Stomach (tissue), 9 donors: Measurements from ENCODE around the gene SYT14. TPM values are rescaled to one million over a fixed set of nuclear protein-coding genes. Genes with fewer than 3 reads are reported as not detected.

Experiments
- DNase-seq, 2 donors: peaks; one replicate each; pipeline versions ENCODE4 v3.0.0 to v3.0.0-alpha.2; 2013 to 2019
- H3K27ac ChIP-seq, 5 donors: fragments of 200-600 bp in 4 of 5; sonication (generic) in 4 of 5; one replicate each; pipeline ENCODE4 v1.5.1; 2013 to 2019; ENCODE audit warnings: mild to moderate bottlenecking in 1 of 5, moderate library complexity in 1 of 5
- H3K27me3 ChIP-seq, 3 donors: fragments of 200-600 bp; sonication (generic); one replicate each; pipeline ENCODE4 v1.5.1; 2017 to 2019; ENCODE audit warnings: mixed run types in 1 of 3
- H3K36me3 ChIP-seq, 4 donors: fragments of 200-600 bp; sonication (generic); 1 replicate in 3 of 4; 2 replicates in 1 of 4; pipeline ENCODE4 v1.5.1; 2016 to 2019
- H3K4me1 ChIP-seq, 4 donors: fragments of 200-600 bp; sonication (generic); one replicate each; pipeline ENCODE4 v1.5.1; 2016 to 2019
- H3K4me3 ChIP-seq, 4 donors: fragments of 200-600 bp; sonication (generic) in 3 of 4; one replicate each; pipeline ENCODE4 v1.5.1; 2016 to 2019; ENCODE audit warnings: mild to moderate bottlenecking in 1 of 4
- H3K9me3 ChIP-seq, 4 donors: fragments of 200-600 bp; sonication (generic); one replicate each; pipeline ENCODE4 v1.5.1; 2016 to 2019
- CTCF ChIP-seq, 7 experiments: fragments of 450-650 bp in 4 of 7; fragments of 200-600 bp in 3 of 7; sonication (generic) in 3 of 7; IDR thresholded peaks; one replicate each; pipeline ENCODE4 v1.5.1; 2016 to 2019; ENCODE audit warnings: antibody characterized with exemption in 7 of 7, control low read depth in 2 of 7, mild to moderate bottlenecking in 1 of 7
- EP300 ChIP-seq: sonication (generic); formaldehyde crosslinking; IDR thresholded peaks from one replicate; pipeline ENCODE4 v1.6.1; 2017; ENCODE audit warnings: antibody characterized with exemption
- POLR2A ChIP-seq, 4 donors: fragments of 450-650 bp; IDR thresholded peaks; one replicate each; pipeline ENCODE4 v1.6.1; 2016; ENCODE audit warnings: antibody characterized with exemption in 4 of 4, control low read depth in 2 of 4, mild to moderate bottlenecking in 1 of 4, moderate library complexity in 1 of 4
- POLR2AphosphoS5 ChIP-seq, 3 donors: sonication (generic); formaldehyde crosslinking; IDR thresholded peaks; one replicate each; pipeline ENCODE4 v1.6.1; 2016; ENCODE audit warnings: antibody characterized with exemption in 3 of 3
- WGBS, 5 donors: extraction: QIAGEN DNeasy Blood & Tissue Kit in 3 of 5; methylation state at CpG; one replicate each; pipeline versions ENCODE4 v1.1.5 to v1.1.7; 2013 to 2018; 5-methylcytosine and 5-hydroxymethylcytosine counted together
- intact Hi-C: fragments of 100-400 bp; cut with DNase I; formaldehyde crosslinking; loops from one replicate; pipeline ENCODE4 v1.15.1; 2023; ENCODE audit warnings: low total_unique reads
- polyA plus RNA-seq, 3 donors: library from polyadenylated mRNA; stranded (reverse); fragments of 200-250 nt; gene quantifications; one replicate each; pipeline ENCODE4 v1.2.3, GENCODE V29; 2013
- total RNA-seq, 5 donors: library from RNA; depleted of rRNA; stranded (reverse); fragments of >200 nt; gene quantifications; one replicate each; pipeline versions ENCODE4 v1.1.0 to v1.2.3, GENCODE V29; 2014 to 2016
- donor health status: healthy with polysubstance abuse.
- donor health status: Bipolar disorder and iron deficiency.
- donor health status: healthy.

Gene SYT14
- total and polyA plus RNA-seq, 8 donors = 0.03 to 1.1 (median 0.10) TPM; not detected in 4

- H3K9me3 ChIP-seq = no peaks in the 10 kb centered on the region
- no peaks in the 10 kb centered on the region for H3K4me1 ChIP-seq
- WGBS, 5 donors = 47 to 73% (median 61%) methylated on average over 2 of the region's 2 CpGs
- DNase-seq = no peak
- intact Hi-C loops = no loop called here
- H3K4me3 ChIP-seq = no peak overlapping the region
- TF ChIP-seq POLR2AphosphoS5 (IDR thresholded peaks at IDR 0.05) (no peak), EP300 (no peak), POLR2A (IDR thresholded peaks at IDR 0.05) (no peak), CTCF (IDR thresholded peaks at IDR 0.05) (no peak)
- peaks cover 0 to 12% (median 0%) of the 10 kb centered on the region in 3 donors for H3K27me3 ChIP-seq
- no peaks in the 10 kb centered on the region for H3K36me3 ChIP-seq
- H3K27ac ChIP-seq = no peak overlapping the region
Observed at GRCh38 chr1:210124736-210125135, 186.7 kb downstream of the SYT14 start.

GRCh38 chr1:210125143-210125542 is 187.1 kb downstream of the SYT14 start:
- Histone ChIP-seq H3K9me3 (no peaks in the 10 kb centered on the region), H3K4me3 (no peak overlapping the region)
- 86 to 92% (median 87%) methylated on average over 4 of the region's 4 CpGs for WGBS, 5 donors

DNA sequence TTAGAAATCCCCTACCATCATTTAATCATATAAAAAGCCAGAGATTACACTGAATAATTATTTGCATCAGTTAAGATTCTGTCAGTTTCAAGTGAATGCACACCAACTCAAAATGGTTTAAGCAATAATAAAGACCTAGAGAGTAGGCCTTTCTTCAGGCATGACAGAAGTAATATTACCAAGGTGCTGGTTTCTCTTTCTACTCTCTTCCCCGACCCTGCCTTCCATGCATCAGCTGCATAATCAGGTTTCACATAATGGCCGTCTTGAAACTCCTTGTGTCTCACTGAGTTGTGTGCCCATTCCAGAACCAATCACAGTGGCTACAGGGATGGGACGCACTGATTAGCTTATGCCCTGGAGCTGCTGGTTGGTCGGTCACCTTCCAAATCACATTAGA is 191.1 kb downstream of the SYT14 start:
- H3K9me3 ChIP-seq = no peaks in the 10 kb centered on the region
- no peaks in the 10 kb centered on the region for H3K36me3 ChIP-seq
- no peak for DNase-seq
- 55 to 75% (median 64%) methylated on average over 4 of the region's 4 CpGs for WGBS, 5 donors
- H3K4me1 ChIP-seq = no peaks in the 10 kb centered on the region
- intact Hi-C loops = no loop called here
- H3K4me3 ChIP-seq = no peak overlapping the region
- H3K27me3 ChIP-seq = peaks cover 0 to 12% (median 0%) of the 10 kb centered on the region in 3 donors
- TF ChIP-seq EP300 (no peak), POLR2AphosphoS5 (IDR thresholded peaks at IDR 0.05) (no peak), POLR2A (IDR thresholded peaks at IDR 0.05) (no peak)
- no peak overlapping the region for H3K27ac ChIP-seq

More at GRCh38 chr1:210125143-210125542, 187.1 kb downstream of the SYT14 start:
- H3K27me3 ChIP-seq = peaks cover 0 to 12% (median 0%) of the 10 kb centered on the region in 3 donors
- no peaks in the 10 kb centered on the region for H3K4me1 ChIP-seq
- no peaks in the 10 kb centered on the region for H3K36me3 ChIP-seq
- TF ChIP-seq POLR2AphosphoS5 (IDR thresholded peaks at IDR 0.05) (no peak), CTCF (IDR thresholded peaks at IDR 0.05) (no peak)
- intact Hi-C loops = no loop called here
- H3K27ac ChIP-seq = no peak overlapping the region
- no peak for DNase-seq

GRCh38 chr1:210129759-210130158 is 191.7 kb downstream of the SYT14 start:
- intact Hi-C loops = no loop called here
- no peak for TF ChIP-seq EP300
- TF ChIP-seq CTCF (IDR thresholded peaks at IDR 0.05) = no peak
- TF ChIP-seq POLR2AphosphoS5 (IDR thresholded peaks at IDR 0.05) = no peak
- TF ChIP-seq POLR2A (IDR thresholded peaks at IDR 0.05) = no peak
- no peak for DNase-seq
- WGBS, 5 donors = 58 to 76% (median 68%) methylated on average over 2 of the region's 2 CpGs
- Histone ChIP-seq H3K36me3 (no peaks in the 10 kb centered on the region), H3K27me3 (peaks cover 0 to 12% (median 0%) of the 10 kb centered on the region in 3 donors), H3K9me3 (no peaks in the 10 kb centered on the region), H3K27ac (no peak overlapping the region), H3K4me1 (no peaks in the 10 kb centered on the region), H3K4me3 (no peak overlapping the region)

- intact Hi-C loops = no loop called here
- no peaks in the 10 kb centered on the region for H3K36me3 ChIP-seq
- no peaks in the 10 kb centered on the region for H3K4me1 ChIP-seq
- H3K4me3 ChIP-seq = no peak overlapping the region
- no peak overlapping the region for H3K27ac ChIP-seq
- H3K9me3 ChIP-seq = no peaks in the 10 kb centered on the region
- TF ChIP-seq EP300 (no peak), POLR2A (IDR thresholded peaks at IDR 0.05) (no peak), CTCF (IDR thresholded peaks at IDR 0.05) (no peak), POLR2AphosphoS5 (IDR thresholded peaks at IDR 0.05) (no peak)
- 56 to 66% (median 60%) methylated on average over 3 of the region's 3 CpGs for WGBS, 5 donors
- H3K27me3 ChIP-seq = peaks cover 0 to 5% (median 3%) of the 10 kb centered on the region in 3 donors
- peak in 1 of 2 donors; percentile 56 for DNase-seq
Observed at GRCh38 chr1:210132582-210132981, 194.6 kb downstream of the SYT14 start.
